Ishikawa (cell line): ENCODE data around the gene TBC1D2.

Experiments
- CEBPB ChIP-seq: IDR thresholded peaks from 2 replicates; pipeline ENCODE4 v1.6.1; 2012
- CREB1 ChIP-seq: IDR thresholded peaks from 2 replicates; pipeline ENCODE4 v1.6.1; 2012; ENCODE audit warnings: low read depth
- EGR1 ChIP-seq: IDR thresholded peaks from 2 replicates; pipeline ENCODE4 v1.6.1; 2012
- EP300 ChIP-seq: IDR thresholded peaks from 2 replicates; pipeline ENCODE4 v1.6.1; 2012; ENCODE audit warnings: borderline replicate concordance
- FOXM1 ChIP-seq: IDR thresholded peaks from 2 replicates; pipeline ENCODE4 v1.6.1; 2012; ENCODE audit warnings: low read depth, borderline replicate concordance
- NFIC ChIP-seq: IDR thresholded peaks from 2 replicates; pipeline ENCODE4 v1.6.1; 2012
- RAD21 ChIP-seq: IDR thresholded peaks from 2 replicates; pipeline ENCODE4 v1.6.1; 2012; ENCODE audit warnings: low read depth
- TAF1 ChIP-seq: IDR thresholded peaks from 2 replicates; pipeline ENCODE4 v1.6.1; 2012; ENCODE audit warnings: low read depth, mild to moderate bottlenecking
- TCF12 ChIP-seq: IDR thresholded peaks from 2 replicates; pipeline ENCODE4 v1.6.1; 2012; ENCODE audit warnings: low read depth
- TEAD4 ChIP-seq: IDR thresholded peaks from 2 replicates; pipeline ENCODE4 v1.6.1; 2012
- YY1 ChIP-seq: IDR thresholded peaks from 2 replicates; pipeline ENCODE4 v1.6.1; 2012; ENCODE audit warnings: low read depth
- ZBTB7A ChIP-seq: IDR thresholded peaks from 2 replicates; pipeline ENCODE4 v1.6.1; 2012; ENCODE audit warnings: low read depth
- TF ChIP-seq, protein P1 (sequence below): IDR thresholded peaks from 2 replicates; pipeline ENCODE4 v1.6.1; 2012; ENCODE audit warnings: low read depth, mild to moderate bottlenecking
- TF ChIP-seq, protein P2 (sequence below): IDR thresholded peaks from 2 replicates; pipeline ENCODE4 v1.6.1; 2012
- TF ChIP-seq, protein P3 (sequence below): IDR thresholded peaks from 2 replicates; pipeline ENCODE4 v1.6.1; 2012

TBC1D2 gene

GRCh38 chr9:98185021-98185567 lies 70.4 kb downstream of the TBC1D2 start:
- TF ChIP-seq TAF1 (no peak), TEAD4 (no peak), TCF12 (no peak), CREB1 (no peak), ZBTB7A (no peak), EGR1 (no peak), RAD21 (no peak), YY1 (no peak), NFIC (no peak), EP300 (no peak), FOXM1 (no peak), CEBPB (no peak)
- TF ChIP-seq, protein P1, sequence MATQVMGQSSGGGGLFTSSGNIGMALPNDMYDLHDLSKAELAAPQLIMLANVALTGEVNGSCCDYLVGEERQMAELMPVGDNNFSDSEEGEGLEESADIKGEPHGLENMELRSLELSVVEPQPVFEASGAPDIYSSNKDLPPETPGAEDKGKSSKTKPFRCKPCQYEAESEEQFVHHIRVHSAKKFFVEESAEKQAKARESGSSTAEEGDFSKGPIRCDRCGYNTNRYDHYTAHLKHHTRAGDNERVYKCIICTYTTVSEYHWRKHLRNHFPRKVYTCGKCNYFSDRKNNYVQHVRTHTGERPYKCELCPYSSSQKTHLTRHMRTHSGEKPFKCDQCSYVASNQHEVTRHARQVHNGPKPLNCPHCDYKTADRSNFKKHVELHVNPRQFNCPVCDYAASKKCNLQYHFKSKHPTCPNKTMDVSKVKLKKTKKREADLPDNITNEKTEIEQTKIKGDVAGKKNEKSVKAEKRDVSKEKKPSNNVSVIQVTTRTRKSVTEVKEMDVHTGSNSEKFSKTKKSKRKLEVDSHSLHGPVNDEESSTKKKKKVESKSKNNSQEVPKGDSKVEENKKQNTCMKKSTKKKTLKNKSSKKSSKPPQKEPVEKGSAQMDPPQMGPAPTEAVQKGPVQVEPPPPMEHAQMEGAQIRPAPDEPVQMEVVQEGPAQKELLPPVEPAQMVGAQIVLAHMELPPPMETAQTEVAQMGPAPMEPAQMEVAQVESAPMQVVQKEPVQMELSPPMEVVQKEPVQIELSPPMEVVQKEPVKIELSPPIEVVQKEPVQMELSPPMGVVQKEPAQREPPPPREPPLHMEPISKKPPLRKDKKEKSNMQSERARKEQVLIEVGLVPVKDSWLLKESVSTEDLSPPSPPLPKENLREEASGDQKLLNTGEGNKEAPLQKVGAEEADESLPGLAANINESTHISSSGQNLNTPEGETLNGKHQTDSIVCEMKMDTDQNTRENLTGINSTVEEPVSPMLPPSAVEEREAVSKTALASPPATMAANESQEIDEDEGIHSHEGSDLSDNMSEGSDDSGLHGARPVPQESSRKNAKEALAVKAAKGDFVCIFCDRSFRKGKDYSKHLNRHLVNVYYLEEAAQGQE: no peak
- TF ChIP-seq, protein P2, sequence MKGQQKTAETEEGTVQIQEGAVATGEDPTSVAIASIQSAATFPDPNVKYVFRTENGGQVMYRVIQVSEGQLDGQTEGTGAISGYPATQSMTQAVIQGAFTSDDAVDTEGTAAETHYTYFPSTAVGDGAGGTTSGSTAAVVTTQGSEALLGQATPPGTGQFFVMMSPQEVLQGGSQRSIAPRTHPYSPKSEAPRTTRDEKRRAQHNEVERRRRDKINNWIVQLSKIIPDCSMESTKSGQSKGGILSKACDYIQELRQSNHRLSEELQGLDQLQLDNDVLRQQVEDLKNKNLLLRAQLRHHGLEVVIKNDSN: no peak
- TF ChIP-seq, protein P3, sequence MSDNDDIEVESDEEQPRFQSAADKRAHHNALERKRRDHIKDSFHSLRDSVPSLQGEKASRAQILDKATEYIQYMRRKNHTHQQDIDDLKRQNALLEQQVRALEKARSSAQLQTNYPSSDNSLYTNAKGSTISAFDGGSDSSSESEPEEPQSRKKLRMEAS: no peak

DNA sequence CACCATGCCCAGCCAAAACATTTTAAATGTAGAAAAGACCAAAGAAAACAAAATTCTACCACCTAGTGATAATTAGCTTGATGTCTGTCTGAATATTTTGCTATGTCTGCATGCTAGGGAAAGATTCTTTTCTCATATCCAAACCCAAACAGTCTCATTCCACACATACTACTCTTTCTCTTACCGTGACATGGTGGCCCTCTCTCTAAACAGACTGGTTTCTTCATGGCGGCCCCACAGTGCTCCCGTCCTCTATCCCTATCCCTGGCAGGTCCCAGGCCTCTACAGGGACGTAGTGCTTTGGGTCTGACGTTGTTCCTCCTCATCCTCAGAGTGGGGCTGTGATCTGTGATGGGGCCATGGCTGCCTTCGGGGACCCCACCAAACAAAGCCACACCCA lies 71.1 kb downstream of the TBC1D2 start:
- TF ChIP-seq TEAD4 (no peak), CREB1 (no peak)
- TF ChIP-seq, protein P1: no peak

DNA sequence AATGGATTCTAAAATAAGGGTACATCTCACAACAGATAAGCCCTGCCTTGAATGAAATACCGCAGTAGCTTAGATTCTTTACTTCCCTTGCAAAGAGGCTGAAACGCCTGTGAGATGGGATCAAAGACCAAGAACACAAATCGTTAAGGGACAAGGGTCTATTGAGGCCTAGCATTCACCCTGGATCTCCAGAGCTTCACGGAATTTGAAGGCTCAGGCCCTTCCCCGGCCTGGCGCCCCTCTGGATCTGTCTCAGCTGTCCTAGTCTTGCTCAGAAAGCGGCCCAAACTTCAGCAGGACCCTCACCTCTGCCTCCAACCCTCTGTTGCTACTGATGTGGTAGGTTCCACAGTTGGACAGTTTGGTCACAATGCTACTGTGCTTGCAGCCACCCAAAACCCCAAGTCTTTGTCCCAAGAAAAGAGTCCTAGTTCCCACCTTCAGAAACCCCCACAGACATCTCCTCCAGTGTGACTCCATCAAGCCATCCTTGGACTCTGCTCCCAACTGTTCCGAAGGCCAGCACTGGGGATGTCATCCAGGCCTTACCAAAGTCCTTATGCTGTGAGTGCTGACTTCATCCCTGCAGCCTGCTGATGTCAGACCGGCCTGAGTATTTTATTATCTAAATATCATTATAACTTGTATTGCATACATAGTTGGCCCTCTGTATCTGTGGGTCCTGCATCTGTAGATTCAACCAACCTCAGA lies 72.4 kb downstream of the TBC1D2 start:
- no peak for TF ChIP-seq RAD21
- TF ChIP-seq, protein P3: no peak
- no peak for TF ChIP-seq ZBTB7A
- no peak for TF ChIP-seq FOXM1
- no peak for TF ChIP-seq YY1
- no peak for TF ChIP-seq CEBPB
- no peak for TF ChIP-seq EGR1
- no peak for TF ChIP-seq CREB1
- no peak for TF ChIP-seq TEAD4
- TF ChIP-seq, protein P1: no peak
- TF ChIP-seq NFIC: no peak
- no peak for TF ChIP-seq EP300
- no peak for TF ChIP-seq TCF12
- no peak for TF ChIP-seq TAF1
- TF ChIP-seq, protein P2: no peak

- no peak for TF ChIP-seq TEAD4
- no peak for TF ChIP-seq TAF1
- TF ChIP-seq, protein P3: no peak
- TF ChIP-seq YY1: no peak
- TF ChIP-seq CEBPB: no peak
- TF ChIP-seq CREB1: no peak
- TF ChIP-seq, protein P2: no peak
- TF ChIP-seq EGR1: no peak
Measured at GRCh38 chr9:98182069-98182820, 73.2 kb downstream of the TBC1D2 start.
